Left kidney (tissue), 2 donors: Measurements from ENCODE around the gene ACAD8. TPM values are rescaled to one million over a fixed set of nuclear protein-coding genes. Genes with fewer than 3 reads are reported as not detected.

Experiments used
- DNase-seq: peaks from one replicate; pipeline ENCODE4 v3.0.0-alpha.2; 2013
- polyA plus RNA-seq: library from polyadenylated mRNA; unstranded; fragments of 120-200 nt; gene quantifications from one replicate; pipeline ENCODE4 v1.2.1, GENCODE V29; 2013; ENCODE audit not compliant: insufficient read length

The ACAD8 gene
- polyA plus RNA-seq, 1 donor: 58.4 TPM

- DNase-seq: no peak
Observed at GRCh38 chr11:134289167-134289566, 35.8 kb downstream of the ACAD8 start.

- no peak for DNase-seq
Observed at GRCh38 chr11:134289789-134290188, 36.4 kb downstream of the ACAD8 start.

GRCh38 chr11:134290646-134291045, 37.3 kb downstream of the ACAD8 start:
- no peak for DNase-seq

DNA sequence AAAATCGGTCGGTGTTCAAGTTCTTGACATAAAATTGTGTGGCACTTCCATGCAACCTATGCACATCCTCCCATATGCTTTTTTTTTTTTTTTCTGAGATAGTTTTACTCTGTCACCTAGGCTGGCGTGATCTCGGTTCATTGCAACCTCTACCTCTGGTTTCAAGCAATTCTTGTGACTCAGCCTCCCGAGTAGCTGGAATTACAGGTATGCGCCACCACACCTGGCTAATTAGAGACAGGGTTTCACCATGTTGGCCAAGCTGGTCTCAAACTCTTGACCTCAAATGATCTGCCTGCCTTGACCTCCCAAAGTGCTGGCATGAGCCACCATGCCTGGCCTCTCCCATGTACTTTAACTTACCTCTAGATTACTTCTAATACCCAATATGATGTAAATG, 37.8 kb downstream of the ACAD8 start:
- DNase-seq: no peak

DNA sequence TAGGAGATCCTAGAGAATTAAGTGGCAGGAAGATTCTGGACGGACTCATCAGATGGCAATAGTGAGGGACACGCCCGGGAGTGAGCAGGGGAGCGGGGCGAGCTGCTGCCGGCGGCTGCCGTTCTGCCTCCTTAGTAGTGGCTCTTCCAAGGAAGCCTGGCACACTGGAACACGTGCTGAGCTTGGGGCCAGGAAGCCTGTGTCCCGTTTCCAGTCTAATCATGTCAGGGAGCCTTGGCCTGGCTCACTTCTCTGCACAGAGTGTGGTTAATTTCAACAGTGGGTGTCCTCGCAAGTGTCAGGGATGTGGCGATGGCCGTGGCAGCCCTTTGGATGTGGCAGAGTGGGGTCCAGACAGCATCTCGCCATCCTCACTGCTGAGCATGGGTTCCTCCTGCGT, 39.3 kb downstream of the ACAD8 start:
- no peak for DNase-seq

DNA sequence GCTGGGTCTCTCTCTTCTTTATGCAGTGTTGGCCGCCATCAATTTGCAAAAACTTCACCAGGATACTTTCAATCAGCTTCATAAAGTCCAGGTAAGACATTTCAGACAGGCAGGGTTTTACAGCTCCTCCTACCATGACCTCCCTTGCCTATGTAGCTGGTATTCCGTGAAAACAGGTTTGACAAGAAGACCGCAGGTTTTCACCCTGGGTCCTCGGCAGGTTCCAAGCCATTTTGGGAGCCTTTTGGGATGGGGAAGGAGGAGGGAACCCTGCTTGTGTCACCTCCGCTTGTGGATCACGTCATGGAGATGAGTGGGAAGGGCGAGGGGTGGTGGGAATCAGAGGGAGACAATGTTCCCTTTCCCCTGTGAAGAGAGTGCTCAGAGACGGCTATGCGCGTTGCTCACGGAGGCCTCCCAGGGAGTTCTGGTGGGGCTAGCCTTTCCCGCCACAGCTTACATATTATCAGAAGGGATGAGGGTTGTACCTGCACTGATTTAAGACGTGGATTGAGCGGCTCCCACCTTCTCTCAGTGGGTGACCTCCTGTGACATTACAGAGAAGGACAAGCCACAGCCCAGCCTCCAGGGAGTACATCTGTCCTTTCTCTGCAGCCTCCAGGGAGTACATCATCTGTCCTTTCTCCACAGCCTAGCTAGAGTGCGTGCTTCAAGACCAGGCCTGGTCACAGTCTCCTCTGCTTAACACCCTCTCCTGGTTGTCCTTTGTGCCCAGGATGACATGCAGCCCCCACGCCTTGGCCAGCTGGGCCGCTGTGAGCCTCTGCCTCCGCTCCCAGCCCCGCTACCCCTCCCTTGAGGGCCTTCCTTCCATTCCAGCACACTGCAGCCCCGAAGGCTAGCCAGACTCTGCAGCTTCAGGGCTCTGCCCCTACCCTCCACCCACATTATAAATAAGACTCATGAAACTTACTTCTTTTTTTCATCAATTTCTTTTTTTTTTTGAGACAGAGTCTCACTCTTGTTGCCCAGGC, 40.0 kb downstream of the ACAD8 start:
- no peak for DNase-seq

GRCh38 chr11:134294664-134295063, 41.3 kb downstream of the ACAD8 start:
- DNase-seq: no peak

DNA sequence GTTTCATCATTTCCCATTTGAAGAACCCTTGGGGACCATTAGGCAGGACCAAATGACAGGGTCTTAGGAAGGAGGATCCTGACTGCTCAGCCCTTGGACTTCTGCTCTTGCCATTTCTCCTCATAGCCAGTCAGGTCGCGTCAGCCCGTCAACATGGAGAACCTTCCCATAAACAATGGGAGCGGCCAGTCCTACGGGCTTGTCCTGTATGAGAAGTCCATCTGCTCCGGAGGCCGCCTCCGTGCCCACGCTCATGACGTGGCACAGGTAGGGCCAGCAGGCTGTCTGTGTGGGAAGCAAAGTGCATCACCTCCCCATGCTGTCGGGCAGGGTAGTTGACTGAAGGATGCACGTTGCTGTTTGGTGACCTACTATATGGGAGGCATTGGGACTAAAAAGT, 58.9 kb downstream of the ACAD8 start:
- DNase-seq: no peak

DNA sequence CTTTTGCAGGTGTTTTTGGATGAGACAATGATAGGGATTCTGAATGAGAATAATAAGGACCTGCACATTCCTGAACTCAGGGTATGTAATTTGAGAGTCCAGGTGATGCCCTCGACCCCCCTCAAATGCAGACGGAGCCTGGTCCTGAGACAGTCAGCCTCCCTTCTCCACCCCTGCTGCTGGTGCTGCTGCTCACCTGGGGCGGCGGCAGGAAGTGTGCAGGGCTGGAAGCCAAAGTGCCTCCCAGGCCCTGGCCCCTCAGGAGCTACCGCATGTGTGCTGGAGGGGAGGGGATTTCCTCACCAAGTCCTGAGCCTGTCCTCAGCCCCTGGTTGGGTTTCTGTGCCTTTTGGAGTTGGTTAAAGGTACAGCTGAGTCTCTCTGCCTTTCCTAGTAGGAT, 59.4 kb downstream of the ACAD8 start:
- DNase-seq: no peak

DNA sequence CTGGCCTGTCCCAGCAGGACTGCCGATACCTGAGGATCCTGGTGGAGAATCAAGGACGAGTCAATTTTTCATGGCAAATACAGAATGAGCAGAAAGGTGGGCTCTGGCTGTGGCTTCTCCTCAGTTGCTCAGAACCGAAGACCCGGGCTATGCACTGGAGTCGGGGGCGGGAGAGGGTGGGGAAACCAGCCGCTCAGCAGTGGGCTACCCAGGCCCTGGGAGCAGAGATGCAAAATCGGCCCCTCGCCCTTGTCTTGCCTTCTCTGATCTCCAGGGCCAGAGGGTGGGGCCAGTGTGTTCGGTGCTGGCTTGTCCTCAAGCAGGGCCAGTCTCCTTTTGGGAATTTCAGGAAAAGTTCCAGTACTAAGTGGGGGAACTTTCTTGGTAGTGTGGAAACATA, 60.0 kb downstream of the ACAD8 start:
- DNase-seq: no peak

DNA sequence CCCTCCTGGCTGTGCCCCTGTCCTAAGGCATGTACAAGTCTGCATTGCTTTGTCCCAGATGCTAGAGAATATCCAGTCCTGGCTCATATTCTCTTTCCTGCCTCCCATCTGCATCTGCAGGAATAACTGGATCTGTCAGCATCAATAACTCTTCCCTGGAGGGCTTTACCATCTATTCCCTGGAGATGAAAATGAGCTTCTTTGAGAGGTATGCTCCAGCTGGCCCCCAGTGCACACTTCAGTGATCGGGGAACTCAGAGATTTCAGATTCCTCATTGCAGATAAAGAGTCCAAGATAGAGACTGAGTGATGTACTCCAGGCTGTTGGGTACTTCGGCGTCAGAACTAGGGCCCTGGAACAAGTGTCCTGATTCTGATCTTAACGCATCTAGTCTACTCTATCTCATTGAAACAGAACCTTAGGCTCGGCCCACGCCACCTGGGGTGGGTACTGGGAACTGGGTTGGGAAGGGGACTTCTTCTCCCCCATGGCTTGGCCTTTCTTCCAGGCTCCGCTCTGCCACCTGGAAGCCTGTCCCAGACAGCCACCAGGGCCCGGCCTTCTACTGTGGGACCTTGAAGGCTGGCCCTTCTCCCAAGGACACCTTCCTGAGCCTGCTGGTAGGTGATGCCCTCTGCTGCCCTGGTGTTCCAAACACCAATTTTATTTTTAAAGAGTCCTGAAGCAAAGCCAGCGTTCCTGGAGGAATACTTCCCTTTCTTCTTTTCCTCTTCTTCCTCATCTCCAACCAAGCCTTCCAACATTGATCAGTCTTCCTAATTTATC, 60.6 kb downstream of the ACAD8 start:
- no peak for DNase-seq

Other genes starting within 250 kb of the ACAD8 start
- 59.3 TPM for gene JAM3, start 184.5 kb upstream of the ACAD8 start, polyA plus RNA-seq
- 38.0 TPM for gene NCAPD3, start 29.6 kb upstream of the ACAD8 start, polyA plus RNA-seq
- 63.6 TPM for gene VPS26B, start 28.9 kb upstream of the ACAD8 start, polyA plus RNA-seq
- 74.7 TPM for gene THYN1, start 216 bp upstream of the ACAD8 start, polyA plus RNA-seq
- gene GLB1L3, start 22.8 kb downstream of the ACAD8 start, polyA plus RNA-seq: 1.9 TPM
- gene GLB1L2, start 78.4 kb downstream of the ACAD8 start, polyA plus RNA-seq: 24.7 TPM
- gene B3GAT1, start 158.7 kb downstream of the ACAD8 start, polyA plus RNA-seq: 4.8 TPM